Fibroblast of villous mesenchyme (primary cell): Measurements from ENCODE around the gene SLC41A1. TPM values are rescaled to one million over a fixed set of nuclear protein-coding genes. Genes with fewer than 3 reads are reported as not detected.

Experiments
- DNase-seq: peaks from one replicate; pipeline ENCODE4 v3.0.0-alpha.2; 2010; ENCODE audit warnings: low read depth
- H3K4me3 ChIP-seq: 2 replicates; pipeline ENCODE4 v1.5.1; 2011; ENCODE audit warnings: low read depth, mild to moderate bottlenecking, low read length
- CTCF ChIP-seq: IDR thresholded peaks from 2 replicates; pipeline ENCODE4 v1.5.1; 2012; ENCODE audit warnings: low read depth, mild to moderate bottlenecking, low read length; ENCODE audit not compliant: insufficient read depth
- total RNA-seq: library from RNA; depleted of rRNA; stranded (reverse); fragments of >200 nt; gene quantifications from 2 replicates; pipeline ENCODE4 v1.2.3, GENCODE V29; 2012

Gene SLC41A1
- total RNA-seq, 1 donor: 20.7 TPM

DNA sequence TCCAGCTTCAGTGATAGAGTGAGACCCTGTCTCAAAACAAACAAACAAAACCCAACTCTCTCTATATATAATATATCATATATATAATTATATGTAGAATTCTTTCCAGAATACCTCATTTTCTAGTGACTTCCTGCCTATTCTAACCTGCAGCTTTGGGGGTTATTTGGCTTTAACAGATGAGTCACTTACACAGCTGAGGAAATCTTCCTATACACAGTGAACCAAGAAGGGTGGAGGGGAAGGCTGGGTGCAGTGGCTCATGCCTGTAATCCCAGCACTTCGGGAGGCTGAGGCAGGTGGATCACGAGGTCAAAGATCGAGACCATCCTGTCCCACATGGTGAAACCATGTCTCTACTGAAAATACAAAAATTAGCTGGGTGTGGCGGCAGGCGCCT is 47.0 kb downstream of the SLC41A1 start:
- DNase-seq: no peak
- no peak for TF ChIP-seq CTCF
- no peak overlapping the region for H3K4me3 ChIP-seq

DNA sequence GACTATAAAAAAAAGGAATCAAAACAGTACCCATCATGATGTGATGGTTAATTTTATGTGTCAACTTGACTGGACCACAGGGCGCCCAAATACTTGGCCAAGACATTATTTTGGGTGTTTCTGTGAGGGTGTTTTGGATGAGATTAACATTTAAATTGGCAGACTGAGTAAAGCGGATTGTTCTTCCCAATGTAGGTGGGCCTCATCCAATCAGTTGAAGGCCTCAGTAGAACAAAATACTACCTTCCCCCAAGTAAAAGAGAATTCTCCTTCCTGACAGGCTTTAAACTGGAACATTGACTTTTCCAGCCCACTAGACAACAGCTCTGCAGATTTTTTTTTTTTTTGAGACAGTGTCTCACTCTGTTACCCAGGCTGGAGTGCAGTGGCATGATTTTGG is 48.4 kb downstream of the SLC41A1 start:
- DNase-seq: no peak
- H3K4me3 ChIP-seq: no peak overlapping the region
- no peak for TF ChIP-seq CTCF

DNA sequence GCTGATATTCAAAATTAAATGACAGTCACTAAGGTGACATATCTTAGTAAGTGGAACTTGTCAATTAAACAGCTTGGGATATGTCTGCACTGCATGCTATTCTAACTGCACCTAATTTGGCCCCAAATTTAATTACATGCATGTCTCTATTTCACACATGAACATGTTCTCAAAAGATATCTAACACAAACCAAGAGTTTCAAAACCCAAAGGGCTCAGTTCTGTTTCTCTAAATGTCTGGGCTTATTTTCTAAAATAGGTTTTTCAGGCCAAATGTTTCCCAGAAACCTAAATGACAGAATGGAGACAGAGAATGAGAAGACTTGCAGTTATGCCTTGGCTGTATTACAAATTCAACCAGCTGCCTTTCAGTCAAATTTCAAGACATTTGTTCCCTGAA is 49.0 kb downstream of the SLC41A1 start:
- DNase-seq: no peak
- no peak for TF ChIP-seq CTCF
- H3K4me3 ChIP-seq: no peak overlapping the region

GRCh38 chr1:205760606-205761005 is 52.4 kb downstream of the SLC41A1 start:
- no peak for TF ChIP-seq CTCF
- no peak for DNase-seq
- no peak overlapping the region for H3K4me3 ChIP-seq

GRCh38 chr1:205756552-205756951 is 56.4 kb downstream of the SLC41A1 start:
- no peak for TF ChIP-seq CTCF
- no peak overlapping the region for H3K4me3 ChIP-seq
- no peak for DNase-seq

GRCh38 chr1:205754857-205755256 is 58.1 kb downstream of the SLC41A1 start:
- DNase-seq: no peak
- no peak for TF ChIP-seq CTCF
- H3K4me3 ChIP-seq: no peak overlapping the region

DNA sequence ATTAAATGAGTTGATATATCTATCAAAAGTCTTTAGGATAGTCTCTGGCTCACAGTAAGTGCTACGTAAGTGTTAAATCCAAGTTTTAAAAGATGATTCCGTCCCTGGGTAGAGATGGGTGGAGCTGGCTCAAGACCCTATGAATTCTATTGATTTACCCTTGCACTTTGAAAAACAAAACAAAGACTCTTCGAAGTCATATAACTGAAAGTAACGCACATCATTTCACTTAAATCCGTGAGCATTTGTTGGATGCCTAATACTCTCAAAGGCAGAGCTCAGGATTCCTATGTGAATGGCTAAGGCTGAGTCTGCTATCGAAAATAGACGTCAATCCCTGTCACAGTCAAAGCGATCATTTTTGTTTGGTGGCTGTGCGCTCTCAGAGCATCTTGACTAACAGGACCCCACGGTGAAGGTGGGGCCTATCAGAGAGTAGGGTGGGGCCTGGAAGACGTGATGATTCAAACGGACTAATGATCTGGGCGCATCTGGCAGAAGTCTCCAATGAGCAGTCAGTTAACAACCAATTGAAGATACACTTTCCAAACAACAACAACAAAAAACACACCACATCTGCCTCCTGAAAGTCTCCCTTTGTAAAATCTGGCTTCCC is 61.9 kb downstream of the SLC41A1 start:
- H3K4me3 ChIP-seq: no peak overlapping the region
- DNase-seq: no peak
- TF ChIP-seq CTCF: no peak
